Osteocyte (in vitro differentiated cells): ENCODE results near the gene RETN. TPM values are rescaled to one million over a fixed set of nuclear protein-coding genes. Genes with fewer than 3 reads are reported as not detected.

Experiments
- DNase-seq: peaks from one replicate; pipeline ENCODE4 v3.0.0; 2021; ENCODE audit warnings: mixed read lengths; ENCODE audit not compliant: unreplicated experiment; ENCODE audit errors: extremely low spot score
- H3K27ac Mint-ChIP-seq: one replicate; pipeline ENCODE4 v1.8.0; 2021; ENCODE audit warnings: mild to moderate bottlenecking, mixed read lengths; ENCODE audit not compliant: unreplicated experiment
- H3K27me3 Mint-ChIP-seq: one replicate; pipeline ENCODE4 v1.8.0; 2021; ENCODE audit warnings: mixed read lengths; ENCODE audit not compliant: unreplicated experiment
- H3K36me3 Mint-ChIP-seq: one replicate; pipeline ENCODE4 v1.8.0; 2021; ENCODE audit warnings: mixed read lengths; ENCODE audit not compliant: unreplicated experiment
- H3K4me1 Mint-ChIP-seq: one replicate; pipeline ENCODE4 v1.8.0; 2021; ENCODE audit warnings: mixed read lengths; ENCODE audit not compliant: unreplicated experiment
- H3K4me3 Mint-ChIP-seq: one replicate; pipeline ENCODE4 v1.8.0; 2021; ENCODE audit warnings: mild to moderate bottlenecking, moderate library complexity, mixed read lengths; ENCODE audit not compliant: unreplicated experiment
- H3K9me3 Mint-ChIP-seq: one replicate; pipeline ENCODE4 v1.8.0; 2021; ENCODE audit warnings: mixed read lengths; ENCODE audit not compliant: unreplicated experiment
- CTCF ChIP-seq: fragments of 200-600 bp; sonication (generic); IDR thresholded peaks from 2 replicates; pipeline ENCODE4 v1.5.0; 2021; ENCODE audit warnings: antibody characterized with exemption, mild to moderate bottlenecking, moderate library complexity
- total RNA-seq: library from RNA; stranded (reverse); gene quantifications from 2 replicates; pipeline ENCODE4 v1.2.1, GENCODE V29; 2021

RETN gene
- total RNA-seq, 1 donor from 2014 or later: not detected

GRCh38 chr19:7670150-7670783, 1.4 kb downstream of the RETN start:
- Mint-ChIP-seq H3K36me3 (no peaks in the 10 kb centered on the region), H3K4me3 (peak overlapping the region; percentile 57), H3K4me1 (peaks cover 8% of the 10 kb centered on the region), H3K9me3 (no peaks in the 10 kb centered on the region), H3K27me3 (peaks cover 20% of the 10 kb centered on the region), H3K27ac (no peak overlapping the region)
- TF ChIP-seq CTCF: no peak
- DNase-seq: no peak

GRCh38 chr19:7670790-7671189, 1.9 kb downstream of the RETN start:
- H3K27ac Mint-ChIP-seq: no peak overlapping the region
- H3K4me1 Mint-ChIP-seq: peaks cover 6% of the 10 kb centered on the region
- H3K36me3 Mint-ChIP-seq: no peaks in the 10 kb centered on the region
- H3K4me3 Mint-ChIP-seq: no peak overlapping the region
- no peak for TF ChIP-seq CTCF
- no peak for DNase-seq
- H3K9me3 Mint-ChIP-seq: no peaks in the 10 kb centered on the region
- peaks cover 18% of the 10 kb centered on the region for H3K27me3 Mint-ChIP-seq

- Mint-ChIP-seq H3K27me3 (peaks cover 30% of the 10 kb centered on the region), H3K27ac (no peak overlapping the region), H3K36me3 (no peaks in the 10 kb centered on the region), H3K9me3 (no peaks in the 10 kb centered on the region), H3K4me1 (peaks cover 6% of the 10 kb centered on the region), H3K4me3 (no peak overlapping the region)
- no peak for DNase-seq
- no peak for TF ChIP-seq CTCF
Observed at GRCh38 chr19:7672522-7672921, 3.7 kb downstream of the RETN start.

- no peak overlapping the region for H3K4me3 Mint-ChIP-seq
- TF ChIP-seq CTCF: no peak
- no peak for DNase-seq
- H3K9me3 Mint-ChIP-seq: no peaks in the 10 kb centered on the region
- H3K36me3 Mint-ChIP-seq: no peaks in the 10 kb centered on the region
- peaks cover 6% of the 10 kb centered on the region for H3K4me1 Mint-ChIP-seq
- no peak overlapping the region for H3K27ac Mint-ChIP-seq
- peaks cover 31% of the 10 kb centered on the region for H3K27me3 Mint-ChIP-seq
Observed at GRCh38 chr19:7674010-7675005, 5.5 kb downstream of the RETN start.

GRCh38 chr19:7676376-7676775, 7.5 kb downstream of the RETN start:
- Mint-ChIP-seq H3K4me1 (peaks cover 2% of the 10 kb centered on the region), H3K36me3 (no peaks in the 10 kb centered on the region), H3K9me3 (no peaks in the 10 kb centered on the region), H3K4me3 (no peak overlapping the region), H3K27me3 (peaks cover 20% of the 10 kb centered on the region), H3K27ac (no peak overlapping the region)
- TF ChIP-seq CTCF: no peak
- no peak for DNase-seq
